C1 segment of cervical spinal cord (tissue), 14 donors: Measurements from ENCODE around the gene RNU1-4.
A peak's percentile ranks its signal among the peaks of the same experiment; 100 is the strongest.
"Not testable (repeated sequence)": the region's sequence is repeated elsewhere in the genome, so short reads cannot be mapped to it uniquely, and the experiment has no call there.

Source experiments
- DNase-seq, 14 donors: peaks; one replicate each; lab custom pipeline; 2025; lab: John Stamatoyannopoulos, UW

RNU1-4 gene

DNA sequence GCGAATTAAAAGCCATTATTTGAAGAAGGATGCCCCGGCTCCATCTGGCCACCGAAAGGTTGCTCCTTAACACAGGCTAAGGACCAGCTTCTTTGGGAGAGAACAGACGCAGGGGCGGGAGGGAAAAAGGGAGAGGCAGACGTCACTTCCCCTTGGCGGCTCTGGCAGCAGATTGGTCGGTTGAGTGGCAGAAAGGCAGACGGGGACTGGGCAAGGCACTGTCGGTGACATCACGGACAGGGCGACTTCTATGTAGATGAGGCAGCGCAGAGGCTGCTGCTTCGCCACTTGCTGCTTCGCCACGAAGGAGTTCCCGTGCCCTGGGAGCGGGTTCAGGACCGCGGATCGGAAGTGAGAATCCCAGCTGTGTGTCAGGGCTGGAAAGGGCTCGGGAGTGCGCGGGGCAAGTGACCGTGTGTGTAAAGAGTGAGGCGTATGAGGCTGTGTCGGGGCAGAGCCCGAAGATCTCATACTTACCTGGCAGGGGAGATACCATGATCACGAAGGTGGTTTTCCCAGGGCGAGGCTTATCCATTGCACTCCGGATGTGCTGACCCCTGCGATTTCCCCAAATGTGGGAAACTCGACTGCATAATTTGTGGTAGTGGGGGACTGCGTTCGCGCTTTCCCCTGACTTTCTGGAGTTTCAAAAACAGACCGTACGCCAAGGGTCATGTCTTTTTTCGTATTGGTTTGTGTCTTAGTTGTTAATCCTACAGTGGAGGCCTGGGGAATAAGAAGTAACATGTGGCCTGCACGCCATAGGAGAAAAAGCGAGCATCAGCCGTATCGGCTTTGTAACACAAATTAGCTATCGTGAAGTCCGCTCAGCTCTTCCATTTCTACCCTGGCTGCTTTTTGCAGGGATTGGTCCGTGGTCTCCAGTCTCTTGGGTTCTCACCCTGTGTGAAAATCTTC is at the start of gene RNU1-4:
Gene RNU1-4 (plus strand): TSS at position 470 of the 918 bp plus-strand sequence.
- DNase-seq = not testable (repeated sequence)

DNA sequence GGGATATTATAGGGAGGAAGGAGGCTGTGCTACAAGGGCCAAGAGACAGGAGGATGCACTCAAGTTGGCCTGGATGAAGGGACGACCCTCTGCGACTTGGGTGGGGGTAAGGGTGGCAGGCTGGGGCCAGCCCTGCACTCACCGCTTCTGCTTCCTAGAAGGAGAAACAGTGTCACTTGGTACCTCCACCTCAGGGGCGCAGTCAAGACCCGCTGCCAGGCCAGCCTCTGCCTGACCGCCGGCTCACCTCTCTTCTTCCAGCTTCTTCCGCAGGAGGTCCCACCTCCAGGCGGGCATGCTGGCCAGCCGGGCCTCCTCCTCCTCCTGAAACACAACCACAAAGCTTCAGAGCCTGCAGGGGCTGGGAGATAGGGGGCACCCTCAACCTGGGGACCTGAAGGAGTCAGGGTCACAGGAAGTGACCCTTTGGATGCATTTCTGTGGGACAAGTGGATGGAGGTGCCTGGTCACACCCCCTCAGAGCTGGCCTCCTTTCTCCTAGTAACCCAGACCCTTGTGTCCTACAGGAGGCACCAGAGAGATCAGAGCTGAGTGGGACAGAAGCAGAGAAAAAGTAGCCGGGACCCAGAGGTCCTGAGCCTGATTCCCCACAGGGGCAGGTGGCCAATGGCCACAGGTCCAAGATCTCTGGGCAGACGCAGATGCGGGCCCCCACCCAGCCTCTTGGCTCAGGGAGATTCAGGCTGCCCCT is 49.2 kb upstream of the RNU1-4 start:
- DNase-seq = not testable (repeated sequence)

DNA sequence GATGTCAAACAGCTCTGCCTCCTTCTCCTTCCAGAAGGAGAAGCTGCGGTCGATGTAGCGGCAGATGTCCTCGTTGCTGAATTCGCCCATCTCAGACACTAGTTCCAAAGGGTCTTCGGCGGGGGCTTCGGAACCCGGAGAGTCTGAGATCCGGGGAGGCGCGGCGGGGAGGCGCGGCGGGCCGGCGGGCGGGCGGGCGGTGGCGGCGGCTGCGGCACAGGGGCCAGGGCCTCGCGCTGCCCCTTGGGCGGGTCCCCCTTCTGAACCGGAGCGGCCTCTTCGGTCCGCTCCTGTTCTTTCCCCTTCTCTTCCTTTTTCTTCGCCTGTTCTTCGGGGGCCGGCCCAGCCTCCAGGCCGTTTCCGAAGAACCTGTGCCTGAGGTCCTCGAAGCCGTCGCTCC is 48.0 kb upstream of the RNU1-4 start:
- not testable (repeated sequence) for DNase-seq

DNA sequence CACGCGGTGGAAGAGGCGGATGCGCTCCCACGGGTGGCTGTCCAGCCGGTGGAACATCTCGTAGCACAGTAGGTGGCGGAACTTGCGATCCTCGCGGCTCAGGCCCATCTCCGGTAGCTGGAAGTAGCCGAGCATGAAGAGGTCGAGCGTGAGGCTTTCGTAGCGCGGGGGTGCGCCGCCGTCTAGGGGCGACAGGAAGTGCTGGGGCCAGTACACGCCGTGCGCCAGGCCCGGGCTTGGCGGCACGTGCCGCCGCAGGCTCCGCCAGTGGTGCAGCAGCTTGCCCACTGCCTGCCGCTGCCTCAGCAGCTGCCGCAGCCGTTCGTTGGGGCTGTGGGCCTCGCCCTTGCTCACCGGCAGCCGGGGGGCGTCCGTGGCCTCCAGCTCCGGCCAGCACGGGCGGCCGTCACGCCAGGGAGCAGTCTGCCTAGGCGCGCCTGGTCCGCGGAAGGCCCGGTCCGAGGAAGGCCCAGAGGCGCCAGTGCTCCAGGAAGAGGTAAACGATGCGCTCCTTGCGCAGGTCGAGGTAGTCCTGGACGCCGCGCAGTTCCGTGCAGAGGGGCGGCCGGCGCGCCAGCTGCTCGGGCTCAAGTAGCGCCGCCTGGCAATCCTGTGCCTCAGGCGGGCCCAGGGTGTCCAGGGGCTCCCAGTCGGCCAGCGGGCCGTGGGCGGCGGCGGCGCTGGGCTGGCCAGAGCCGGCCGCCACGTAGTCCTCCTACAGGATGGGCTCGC is 47.4 kb upstream of the RNU1-4 start:
- DNase-seq = not testable (repeated sequence)

DNA sequence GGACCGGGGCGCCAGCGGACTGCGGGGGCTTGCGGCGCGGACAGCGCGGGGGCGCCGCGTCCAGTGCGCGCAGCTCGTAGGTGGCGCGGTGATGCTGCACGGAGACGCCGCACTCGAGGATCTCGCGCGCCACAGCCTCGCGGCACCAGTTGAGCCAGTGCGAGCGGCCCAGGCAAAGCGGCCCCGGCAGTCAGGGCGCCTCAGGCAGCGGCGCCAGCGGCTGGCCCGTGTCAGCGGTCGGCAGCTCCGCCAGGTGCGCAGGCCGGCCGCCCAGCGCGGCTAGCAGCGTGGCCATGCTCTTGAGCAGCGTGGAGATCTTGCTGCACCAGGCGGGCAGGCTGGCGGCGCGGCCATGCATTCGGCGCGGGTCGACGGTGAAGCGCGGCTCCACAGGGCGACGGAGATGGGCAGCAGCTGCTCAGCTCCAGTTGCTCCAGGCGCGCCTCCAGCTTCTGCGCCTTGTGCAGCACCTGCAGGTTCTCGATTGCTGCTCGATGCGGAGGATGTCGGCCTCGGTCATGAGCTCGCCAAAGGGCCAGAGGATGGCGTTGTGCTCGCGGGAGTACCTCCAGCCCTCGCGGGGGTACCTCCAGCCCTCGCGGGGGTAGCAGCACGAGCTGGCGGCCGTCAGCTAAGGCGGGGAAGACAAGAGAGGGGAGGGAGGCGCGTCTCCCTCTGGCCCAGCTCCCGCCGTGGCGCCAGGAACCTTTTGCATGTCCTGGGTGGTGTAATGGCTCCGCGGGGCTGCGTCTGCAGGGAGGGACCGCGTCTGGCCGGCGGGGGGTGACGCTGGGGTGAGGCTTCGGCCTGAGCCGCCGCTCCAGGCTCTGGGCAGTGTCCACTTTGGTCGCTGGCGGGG is 46.6 kb upstream of the RNU1-4 start:
- DNase-seq = not testable (repeated sequence)

DNA sequence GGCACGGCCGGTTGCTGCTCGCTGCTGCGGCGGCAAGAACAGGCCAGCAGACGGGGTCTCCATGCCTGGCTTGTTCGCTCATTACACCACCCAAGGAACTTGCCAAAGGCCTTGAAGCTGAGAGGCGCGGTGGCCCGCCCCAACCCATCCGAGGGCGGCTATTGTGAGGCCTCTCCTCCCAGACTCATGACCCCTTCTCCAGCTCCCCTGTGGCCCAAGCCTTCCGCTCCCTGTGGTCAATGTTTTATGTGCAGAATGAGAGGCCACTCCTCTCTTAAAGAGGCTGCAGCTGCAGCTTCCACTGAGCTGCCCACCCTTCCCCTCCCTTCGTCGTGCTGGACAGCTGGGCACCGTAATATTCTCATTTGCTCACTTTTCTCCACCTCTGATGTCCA is 46.0 kb upstream of the RNU1-4 start:
- not testable (repeated sequence) for DNase-seq

DNA sequence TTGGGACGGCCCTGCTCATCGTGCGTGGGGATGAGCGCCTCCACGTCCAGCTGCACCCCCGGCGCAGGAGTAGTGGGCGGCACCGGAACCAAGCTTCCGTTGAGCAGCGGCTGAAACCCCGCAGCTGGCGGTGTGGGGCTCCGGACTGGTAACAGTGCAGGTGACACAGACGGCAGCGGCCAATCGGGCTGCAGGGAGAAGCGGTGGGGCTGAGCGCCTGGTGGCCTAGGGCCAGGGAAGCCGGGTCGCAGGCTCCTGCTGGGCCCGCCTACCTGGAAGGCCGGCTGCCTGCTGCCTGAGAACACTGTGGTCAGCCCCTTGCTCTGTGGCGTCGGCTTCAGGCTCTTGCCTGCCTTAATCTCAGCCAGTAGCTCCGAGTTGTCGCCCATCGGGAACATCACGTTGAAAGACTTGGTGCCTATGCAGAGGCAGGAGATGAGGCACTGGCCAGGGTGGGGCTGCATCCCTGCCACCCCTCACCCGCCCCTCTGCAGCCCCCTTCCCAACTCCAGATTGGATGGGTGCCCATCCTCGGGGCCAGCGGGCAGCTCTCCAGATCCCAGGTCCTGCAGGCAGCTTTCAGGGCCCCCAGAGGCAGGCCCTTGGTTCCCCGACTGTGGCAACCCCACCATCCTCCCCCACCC is 43.7 kb upstream of the RNU1-4 start:
- DNase-seq = not testable (repeated sequence)

DNA sequence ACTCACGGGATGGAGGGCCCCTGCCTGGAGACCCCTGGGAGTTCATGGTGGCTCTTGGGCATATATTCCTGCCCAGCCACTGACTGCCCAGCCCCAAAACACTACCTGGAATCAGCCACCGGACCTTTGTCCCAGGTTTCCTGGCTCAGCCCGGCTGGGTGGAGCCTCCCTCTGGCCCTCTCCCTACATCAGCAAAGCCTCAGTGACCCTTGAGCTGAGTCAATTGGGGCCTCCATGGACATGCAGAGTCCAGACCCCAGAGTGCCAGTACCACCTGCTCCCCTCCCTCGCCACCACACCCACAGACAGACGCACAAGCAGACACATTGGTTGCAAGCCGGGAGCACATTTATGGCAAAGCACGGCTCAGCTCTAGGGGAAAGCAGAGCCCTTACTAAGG is 43.2 kb upstream of the RNU1-4 start:
- DNase-seq = not testable (repeated sequence)

DNA sequence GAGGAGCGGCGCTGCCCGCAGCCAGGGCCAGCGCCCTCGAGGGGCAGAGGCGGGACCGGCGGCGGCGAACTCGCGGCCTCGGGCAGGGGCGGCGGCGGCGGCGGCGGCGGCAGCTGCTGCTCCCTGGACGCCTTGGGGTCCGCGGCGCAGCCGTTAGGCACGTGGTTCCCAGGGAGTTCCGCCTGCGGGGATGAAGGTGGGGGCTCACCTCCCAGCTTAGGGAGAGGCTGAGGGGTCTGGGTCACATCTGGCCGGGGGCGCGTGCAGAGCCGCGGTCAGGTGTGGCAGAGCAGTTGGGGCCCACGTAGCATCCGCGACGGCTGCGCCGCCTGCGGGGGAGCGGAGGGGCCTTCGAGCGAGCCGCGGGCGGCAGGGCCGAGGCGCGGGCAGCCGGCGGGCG is 40.9 kb upstream of the RNU1-4 start:
- not testable (repeated sequence) for DNase-seq

DNA sequence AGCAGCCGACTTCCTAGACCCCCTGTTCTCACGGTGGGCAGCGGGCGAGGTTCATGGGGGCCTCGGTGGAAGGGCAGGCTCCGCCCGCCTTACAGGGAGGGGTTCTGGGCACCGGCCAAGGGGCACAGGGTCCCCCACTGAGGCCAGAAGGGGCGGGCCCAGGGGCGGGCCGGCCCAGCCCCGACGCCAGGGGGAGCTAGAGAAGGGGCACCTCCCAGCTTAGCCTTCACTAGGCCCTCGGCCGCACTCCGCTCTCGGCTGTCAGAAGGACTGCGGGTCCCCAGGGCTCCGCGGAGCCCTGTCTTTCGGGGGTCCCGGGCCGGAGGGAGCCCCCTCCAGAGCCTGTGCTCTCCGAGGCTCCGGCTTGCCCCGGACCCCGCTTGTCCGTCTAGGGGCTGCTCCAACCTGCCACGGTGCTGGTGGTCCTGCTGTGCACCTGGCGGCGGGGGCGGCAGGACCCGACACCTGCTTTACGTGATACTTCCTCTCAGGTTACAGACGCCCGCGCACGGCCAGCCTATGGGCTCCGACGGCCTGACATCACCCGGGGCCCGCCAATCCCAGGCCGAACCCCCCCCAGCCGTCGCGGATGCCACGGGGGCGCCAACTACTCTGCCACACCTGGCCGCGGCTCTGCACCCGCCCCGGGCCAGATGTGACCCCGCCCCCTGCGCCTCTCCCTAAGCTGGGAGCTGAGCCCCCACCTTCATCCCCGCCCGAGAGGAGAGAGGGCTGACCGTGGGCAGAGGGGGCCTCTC is 40.0 kb upstream of the RNU1-4 start:
- not testable (repeated sequence) for DNase-seq

DNA sequence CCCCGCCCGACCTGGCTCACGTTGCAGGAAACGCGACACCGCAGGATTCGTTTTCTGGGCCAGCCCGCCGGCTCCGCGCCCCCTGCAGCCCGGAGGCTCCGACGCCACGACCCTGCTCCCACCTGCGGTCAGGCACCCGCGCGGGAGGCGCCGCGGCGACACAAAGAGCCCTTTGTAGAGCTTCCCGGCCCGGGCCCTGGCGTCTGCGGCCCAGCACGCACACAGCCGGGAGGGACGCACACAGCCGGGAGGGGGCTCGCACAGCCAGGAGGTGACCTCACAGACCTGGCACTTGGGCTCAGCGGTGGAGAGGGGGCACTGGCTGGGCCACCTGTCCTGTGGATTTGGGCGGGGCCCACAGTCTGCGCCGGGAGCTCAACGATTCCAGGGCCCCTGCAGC is 39.1 kb upstream of the RNU1-4 start:
- not testable (repeated sequence) for DNase-seq

DNA sequence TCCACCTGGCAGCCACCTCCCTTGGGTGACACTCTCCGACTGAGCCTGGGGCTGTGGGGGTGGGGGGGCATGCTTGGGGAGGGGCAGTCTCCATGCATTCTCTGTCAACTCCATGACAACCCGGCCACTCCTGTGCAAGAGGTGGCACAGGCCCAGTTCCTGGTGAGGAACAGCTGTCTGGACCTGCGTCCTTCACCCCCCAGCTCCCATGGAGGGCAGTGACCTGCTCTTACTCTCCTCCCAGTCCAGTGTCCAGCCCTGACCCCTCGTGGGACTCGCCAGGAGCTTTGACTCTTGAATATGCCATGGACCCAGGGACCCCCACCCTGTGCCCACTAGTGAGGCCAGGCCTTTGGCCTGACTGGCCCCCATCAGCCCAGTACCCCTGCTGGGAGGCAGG is 38.0 kb upstream of the RNU1-4 start:
- DNase-seq = not testable (repeated sequence)

DNA sequence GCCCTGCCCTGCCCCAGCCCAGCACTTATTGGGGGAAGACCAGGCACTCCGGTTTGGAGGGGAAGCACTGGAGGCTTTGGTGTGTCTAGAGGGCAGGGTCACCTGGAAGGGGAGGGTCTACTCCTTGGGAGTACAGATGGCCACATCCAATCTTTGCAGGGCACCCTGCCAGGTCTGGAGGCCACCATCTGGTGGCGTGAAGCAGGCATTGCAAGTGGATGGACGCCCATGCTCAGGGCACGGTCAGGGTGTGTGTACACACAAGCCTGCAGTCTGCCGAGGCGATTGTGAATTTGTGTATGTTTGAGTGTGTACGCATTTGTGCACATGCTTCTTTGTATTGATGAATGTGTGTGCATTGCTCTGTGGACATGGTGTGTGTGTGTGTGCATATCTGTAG is 37.2 kb upstream of the RNU1-4 start:
- not testable (repeated sequence) for DNase-seq

DNA sequence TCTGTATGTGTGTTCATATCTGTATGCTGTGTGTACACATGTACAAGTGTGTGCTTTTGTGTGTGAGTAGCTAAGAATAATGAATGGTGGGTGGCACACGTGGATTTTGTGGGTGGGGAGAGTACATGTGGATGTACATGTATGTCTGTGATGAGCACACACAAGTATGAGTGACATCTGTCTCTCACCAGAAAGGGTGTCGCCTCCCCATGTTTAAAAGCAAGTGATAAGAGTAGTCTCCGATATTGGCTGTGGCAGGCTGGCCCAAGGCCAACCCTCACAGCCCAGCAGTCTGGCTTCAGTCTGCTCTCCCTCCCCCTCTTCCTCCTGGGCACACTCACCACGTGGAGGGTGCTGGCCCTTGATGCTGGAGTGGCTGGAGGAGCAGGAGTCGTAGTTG is 36.7 kb upstream of the RNU1-4 start:
- not testable (repeated sequence) for DNase-seq

DNA sequence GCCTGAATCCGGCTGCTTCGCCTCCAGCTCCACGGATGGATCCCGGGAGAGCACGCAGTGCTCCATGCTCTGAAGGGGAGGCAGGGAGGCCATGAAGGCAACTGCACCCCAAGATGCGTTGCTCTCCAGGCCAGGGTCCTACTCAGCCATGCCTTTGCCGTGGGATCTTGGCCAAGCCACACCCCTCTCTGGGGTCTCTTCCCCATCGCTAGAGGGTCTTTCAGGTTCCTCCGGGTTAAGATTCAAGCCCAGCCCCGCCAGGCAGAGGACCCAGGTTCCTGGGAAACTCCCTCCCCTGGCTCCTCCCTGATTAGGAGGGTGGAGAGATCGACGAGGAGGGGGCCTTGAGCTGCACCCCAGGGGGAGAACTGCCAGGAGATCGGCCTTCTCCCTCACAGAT is 36.2 kb upstream of the RNU1-4 start:
- not testable (repeated sequence) for DNase-seq

DNA sequence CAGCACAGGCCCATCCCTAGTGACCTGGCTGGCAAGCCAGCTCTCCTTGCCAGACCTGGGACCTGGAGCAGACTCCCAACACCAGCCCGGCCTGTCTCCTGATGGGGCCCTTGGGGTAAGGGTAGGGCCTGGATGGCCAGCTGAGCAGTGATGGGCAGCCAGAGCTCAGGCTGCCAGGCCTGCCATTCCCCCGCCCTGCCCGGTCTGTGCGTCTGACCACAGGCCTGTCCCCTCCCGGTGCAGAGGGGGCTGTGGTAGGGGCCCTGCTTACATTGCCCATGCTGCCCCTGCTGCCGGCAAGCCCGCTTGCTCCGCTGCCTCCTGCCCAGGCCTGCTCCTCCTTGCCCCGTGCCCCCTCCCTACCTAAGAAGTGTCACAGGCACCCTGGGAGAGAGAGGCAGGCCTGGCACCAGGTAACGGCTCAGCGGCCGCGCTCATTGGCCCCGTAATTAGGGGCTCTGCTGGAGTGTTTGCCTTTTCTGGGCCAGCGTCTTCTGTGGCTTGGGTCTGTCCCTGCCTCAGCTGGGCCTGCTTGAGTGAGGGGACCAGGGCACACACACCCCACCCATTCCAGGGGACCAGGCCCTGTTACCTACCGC is 35.7 kb upstream of the RNU1-4 start:
- not testable (repeated sequence) for DNase-seq

DNA sequence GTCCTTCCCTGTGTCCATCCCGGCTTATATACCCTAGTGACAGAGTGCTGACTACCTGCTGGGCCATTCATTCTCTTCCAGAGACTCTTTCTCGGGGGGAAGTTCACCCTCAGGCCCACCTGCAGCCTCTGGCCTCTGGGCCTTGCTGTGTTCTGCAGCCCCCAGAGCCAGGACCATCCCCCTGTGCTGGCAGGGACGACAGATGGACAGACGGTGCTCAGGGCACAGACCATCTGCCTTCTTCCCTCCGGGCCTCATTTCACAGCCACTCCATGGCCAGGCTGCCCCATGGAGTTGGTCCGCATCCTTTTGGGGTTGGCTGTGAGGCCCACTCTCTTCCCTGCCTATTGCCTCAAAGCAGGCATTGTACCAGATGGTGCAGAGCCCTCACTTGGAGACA is 34.0 kb upstream of the RNU1-4 start:
- DNase-seq = peak in 1 of 14 donors; percentile 53

DNA sequence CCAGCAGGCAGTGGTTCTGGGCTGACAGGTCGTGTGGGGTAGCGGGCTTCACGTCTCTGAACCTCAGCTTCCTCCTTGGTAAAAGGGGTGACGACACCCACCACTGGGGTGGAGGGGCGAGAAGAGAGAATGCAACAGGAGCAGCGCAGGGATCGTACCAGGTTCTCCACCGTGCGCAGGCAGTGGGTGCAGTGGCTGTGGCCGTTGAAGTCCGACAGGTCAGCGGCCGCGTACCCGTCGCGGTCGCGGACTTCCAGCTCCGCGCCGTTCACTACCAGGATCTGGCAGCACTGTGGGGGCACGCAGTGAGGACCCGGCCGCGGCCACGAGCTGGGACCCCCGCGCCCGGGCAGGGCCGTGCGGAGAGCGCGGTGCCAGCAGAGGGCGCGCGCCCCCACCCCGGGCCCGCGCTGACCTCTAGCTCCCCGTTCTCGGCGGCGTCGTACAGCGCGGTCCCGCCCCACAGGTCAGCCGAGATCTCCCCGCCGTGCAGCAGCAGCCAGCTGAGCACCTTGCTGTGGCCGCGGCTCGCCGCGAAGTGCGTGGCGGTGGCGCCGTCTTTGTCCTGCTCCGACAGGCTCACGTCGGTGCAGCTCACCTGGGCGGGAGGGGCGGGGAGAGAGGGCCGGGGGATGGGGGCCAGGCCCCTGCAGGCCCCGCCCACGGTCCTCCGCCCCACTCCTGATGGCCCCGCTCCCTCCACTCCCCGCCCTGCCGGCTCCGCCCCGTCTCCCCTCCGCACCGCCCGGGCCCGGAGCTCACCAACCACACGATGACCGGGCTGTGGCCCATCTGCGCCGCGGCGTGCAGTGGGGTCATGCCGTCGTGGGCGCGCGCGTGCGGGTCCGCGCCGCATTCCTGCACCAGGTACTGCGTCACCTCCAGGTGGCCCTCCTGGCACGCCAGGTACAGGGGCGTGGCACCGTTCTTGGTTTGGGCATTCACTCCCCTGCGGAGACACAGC is 32.9 kb upstream of the RNU1-4 start:
- DNase-seq = not testable (repeated sequence)
